ENCODE results near the gene CBY2. TPM values are rescaled to one million over a fixed set of nuclear protein-coding genes. Genes with fewer than 3 reads are reported as not detected.

The CBY2 gene
- total RNA-seq, 1 experiment from 2014 or later = not detected

GRCh38 chr13:45737571-45738017, 35.5 kb downstream of the CBY2 start:
- H2BK120ac ChIP-seq (ENCODE audit: low read depth, low read length, poor library complexity, severe bottlenecking) = no peak overlapping the region
- no peak overlapping the region for H4K8ac ChIP-seq (replicated peaks; ENCODE audit: insufficient read length, low read depth, low read length)
- H2BK20ac ChIP-seq (ENCODE audit: low read depth, low read length, poor library complexity, severe bottlenecking) = no peak overlapping the region
- Mint-ChIP-seq H3K36me3 (ENCODE audit: insufficient read depth in 1 of 3, low read depth in 3 of 3) (0 out of 7 replicates have a peak, but pooled peaks cover 0 to 1% (median 0%) of the 10 kb centered on the region in 3 experiments), H3K9me3 (peaks cover 3% of the 10 kb centered on the region in 2 experiments; a peak in 3 of 5 replicates), H3K27me3 (ENCODE audit: low read depth) (no peaks in the 10 kb centered on the region), H3K4me1 (no peaks in the 10 kb centered on the region), H3K27ac (no peak overlapping the region; a peak in 1 of 7 replicates), H3K4me3 (no peak overlapping the region)
- no peak overlapping the region for H3K23ac ChIP-seq (ENCODE audit: insufficient read length, low read depth, low read length)
- no peaks in the 10 kb centered on the region for H3K4me1 ChIP-seq (ENCODE audit: insufficient read depth, low read length)
- DNase-seq = peak; percentile 65
- H3K4ac ChIP-seq (ENCODE audit: low read depth, low read length) = no peak overlapping the region
- WGBS (ENCODE audit: extremely low coverage, insufficient read length, low lambda C conversion rate) = no CpG with 5 or more reads among the region's 2 CpGs
- H3K23me2 ChIP-seq (ENCODE audit: insufficient read length, low read depth, low read length, poor library complexity, severe bottlenecking) = no peaks in the 10 kb centered on the region
- no peak overlapping the region for H4K91ac ChIP-seq (ENCODE audit: insufficient read length, low read depth, low read length)
- H2AFZ ChIP-seq (ENCODE audit: low read length) = no peak overlapping the region
- TF ChIP-seq, protein P1, sequence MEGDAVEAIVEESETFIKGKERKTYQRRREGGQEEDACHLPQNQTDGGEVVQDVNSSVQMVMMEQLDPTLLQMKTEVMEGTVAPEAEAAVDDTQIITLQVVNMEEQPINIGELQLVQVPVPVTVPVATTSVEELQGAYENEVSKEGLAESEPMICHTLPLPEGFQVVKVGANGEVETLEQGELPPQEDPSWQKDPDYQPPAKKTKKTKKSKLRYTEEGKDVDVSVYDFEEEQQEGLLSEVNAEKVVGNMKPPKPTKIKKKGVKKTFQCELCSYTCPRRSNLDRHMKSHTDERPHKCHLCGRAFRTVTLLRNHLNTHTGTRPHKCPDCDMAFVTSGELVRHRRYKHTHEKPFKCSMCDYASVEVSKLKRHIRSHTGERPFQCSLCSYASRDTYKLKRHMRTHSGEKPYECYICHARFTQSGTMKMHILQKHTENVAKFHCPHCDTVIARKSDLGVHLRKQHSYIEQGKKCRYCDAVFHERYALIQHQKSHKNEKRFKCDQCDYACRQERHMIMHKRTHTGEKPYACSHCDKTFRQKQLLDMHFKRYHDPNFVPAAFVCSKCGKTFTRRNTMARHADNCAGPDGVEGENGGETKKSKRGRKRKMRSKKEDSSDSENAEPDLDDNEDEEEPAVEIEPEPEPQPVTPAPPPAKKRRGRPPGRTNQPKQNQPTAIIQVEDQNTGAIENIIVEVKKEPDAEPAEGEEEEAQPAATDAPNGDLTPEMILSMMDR (conservative IDR thresholded peaks at IDR 0.05) = peak; percentile 66
- H2BK5ac ChIP-seq (ENCODE audit: insufficient read length, low read length) = no peak overlapping the region
- H3T11ph ChIP-seq (ENCODE audit: low read length) = no peak overlapping the region
- no peak overlapping the region for H3K56ac ChIP-seq (ENCODE audit: insufficient read length, low read depth, low read length)
- H3K18ac ChIP-seq (ENCODE audit: insufficient read length, low read depth, low read length) = no peak overlapping the region
- H3K27ac ChIP-seq (ENCODE audit: insufficient read length, low read depth, low read length) = no peak overlapping the region
- no peaks in the 10 kb centered on the region for H4K20me1 ChIP-seq (ENCODE audit: control insufficient read depth, insufficient read depth, insufficient read length)
- H4K5ac ChIP-seq (ENCODE audit: insufficient read length, low read depth, low read length) = no peak overlapping the region
- H2BK12ac ChIP-seq (ENCODE audit: insufficient read length, low read depth, low read length) = no peak overlapping the region
- no peaks in the 10 kb centered on the region for H3K79me2 ChIP-seq (ENCODE audit: insufficient read depth, low read length)
- no peaks in the 10 kb centered on the region for H3K27me3 ChIP-seq (ENCODE audit: insufficient read depth, low read length)
- H3K79me1 ChIP-seq (ENCODE audit: insufficient read depth, low read depth, low read length, poor library complexity, severe bottlenecking) = no peaks in the 10 kb centered on the region
- no peak overlapping the region for H3K9ac ChIP-seq (ENCODE audit: extremely low read depth, insufficient read length, low read length)
- no peak overlapping the region for H2AK5ac ChIP-seq (ENCODE audit: insufficient read length, low read length)
- no peak overlapping the region for H3K14ac ChIP-seq (ENCODE audit: insufficient read depth, low read length)
- H3K4me2 ChIP-seq (ENCODE audit: insufficient read depth, insufficient read length, low read length) = no peak overlapping the region
- no peak overlapping the region for H2BK15ac ChIP-seq (ENCODE audit: low read depth, low read length)
- no peaks in the 10 kb centered on the region for H3K9me3 ChIP-seq (ENCODE audit: control insufficient read depth, low read depth, low read length)
